ENCODE results near the gene SPTBN4.

DNA sequence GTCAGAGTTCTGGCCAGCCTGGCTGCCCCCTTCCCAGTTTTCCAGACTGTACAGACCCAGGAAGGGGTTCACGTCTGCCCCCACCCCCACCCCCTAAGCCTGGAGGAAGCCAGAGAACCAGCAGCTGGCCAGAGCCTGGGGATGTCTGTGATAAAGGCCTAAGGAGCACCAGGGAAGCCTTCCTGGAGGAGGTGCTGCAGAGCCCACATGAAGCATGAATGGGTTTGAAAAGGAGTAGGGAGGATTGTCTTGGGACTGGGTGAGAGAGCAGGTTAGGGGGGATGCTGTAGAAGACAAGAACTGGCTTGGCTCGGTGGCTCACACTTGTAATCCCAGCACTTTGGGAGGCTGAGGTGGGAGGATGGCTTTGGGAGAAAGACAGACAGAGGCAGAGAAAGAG lies 115.7 kb downstream of the SPTBN4 start:
- TF ChIP-seq, protein P1, sequence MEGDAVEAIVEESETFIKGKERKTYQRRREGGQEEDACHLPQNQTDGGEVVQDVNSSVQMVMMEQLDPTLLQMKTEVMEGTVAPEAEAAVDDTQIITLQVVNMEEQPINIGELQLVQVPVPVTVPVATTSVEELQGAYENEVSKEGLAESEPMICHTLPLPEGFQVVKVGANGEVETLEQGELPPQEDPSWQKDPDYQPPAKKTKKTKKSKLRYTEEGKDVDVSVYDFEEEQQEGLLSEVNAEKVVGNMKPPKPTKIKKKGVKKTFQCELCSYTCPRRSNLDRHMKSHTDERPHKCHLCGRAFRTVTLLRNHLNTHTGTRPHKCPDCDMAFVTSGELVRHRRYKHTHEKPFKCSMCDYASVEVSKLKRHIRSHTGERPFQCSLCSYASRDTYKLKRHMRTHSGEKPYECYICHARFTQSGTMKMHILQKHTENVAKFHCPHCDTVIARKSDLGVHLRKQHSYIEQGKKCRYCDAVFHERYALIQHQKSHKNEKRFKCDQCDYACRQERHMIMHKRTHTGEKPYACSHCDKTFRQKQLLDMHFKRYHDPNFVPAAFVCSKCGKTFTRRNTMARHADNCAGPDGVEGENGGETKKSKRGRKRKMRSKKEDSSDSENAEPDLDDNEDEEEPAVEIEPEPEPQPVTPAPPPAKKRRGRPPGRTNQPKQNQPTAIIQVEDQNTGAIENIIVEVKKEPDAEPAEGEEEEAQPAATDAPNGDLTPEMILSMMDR (IDR thresholded peaks at IDR 0.05), result no peak
- TF ChIP-seq POLR2A (IDR thresholded peaks at IDR 0.05), result no peak

Data from Peyer's patch (tissue), 4 donors.